Spleen (tissue), 7 donors: ENCODE results near the gene EFNA2.

Experiments
- POLR2A ChIP-seq, 3 donors: fragments of 450-650 bp; IDR thresholded peaks; one replicate each; pipeline ENCODE4 v1.5.1; 2017; ENCODE audit warnings: antibody characterized with exemption in 3 of 3, mild to moderate bottlenecking in 1 of 3
- TF ChIP-seq, protein P1 (sequence below), 11 experiments: fragments of 200-600 bp in 7 of 11; fragments of 450-650 bp in 4 of 11; sonication (generic) in 4 of 11; IDR thresholded peaks in 8 of 11; conservative IDR thresholded peaks in 3 of 11; 1 replicate in 7 of 11; 2 replicates in 4 of 11; pipeline versions ENCODE4 v1.4.0 to v1.8.0; 2016 to 2021; ENCODE audit warnings: antibody characterized with exemption in 11 of 11, inconsistent platforms in 4 of 11, mild to moderate bottlenecking in 1 of 11
- donor health status: DM: no; HTN: no; CAD: no; lungs with moderate emphysema.
- donor health status: DM: no; HTN: no; CAD: no.
- donor health status: DM: no; HTN: no; CAD: no.

DNA sequence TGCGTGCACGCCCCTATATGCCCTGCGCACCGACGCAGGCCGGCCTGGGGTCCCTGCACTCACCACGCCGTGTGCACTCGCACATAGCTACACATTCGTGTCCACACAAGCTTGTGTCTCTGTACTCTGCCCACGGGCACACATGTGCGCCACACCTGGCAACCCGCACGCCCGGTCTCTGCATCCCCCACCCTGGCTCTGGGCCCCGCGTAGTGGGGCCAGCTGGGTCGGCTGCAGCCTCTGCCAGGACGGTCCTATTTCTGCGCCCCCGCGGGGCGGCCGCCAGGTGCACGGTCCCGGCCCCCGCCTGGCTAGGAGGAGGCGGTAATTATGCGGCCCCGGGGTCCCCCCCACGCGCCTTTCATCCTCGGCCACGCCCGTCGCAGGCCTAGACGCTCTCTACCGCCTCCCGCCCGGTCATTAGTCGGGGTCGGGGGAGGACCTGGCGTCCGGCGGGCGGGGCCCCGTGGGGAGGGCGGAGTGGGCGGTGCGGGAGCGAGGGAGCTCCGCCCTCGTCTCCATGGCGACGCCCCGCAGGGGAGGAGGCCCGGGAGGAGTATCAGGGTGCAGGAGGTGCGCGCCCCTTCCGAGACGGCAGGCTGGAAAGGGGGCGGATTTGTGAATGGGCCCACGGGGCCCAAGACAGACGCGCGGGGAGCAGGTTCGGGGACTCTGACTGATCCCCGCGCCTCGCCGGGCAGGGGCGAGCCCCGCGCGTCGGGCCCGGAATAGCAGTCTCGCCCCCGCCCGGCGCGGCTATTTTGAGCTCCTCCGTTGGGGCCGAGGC is 19.4 kb upstream of the EFNA2 start:
- TF ChIP-seq, protein P1, sequence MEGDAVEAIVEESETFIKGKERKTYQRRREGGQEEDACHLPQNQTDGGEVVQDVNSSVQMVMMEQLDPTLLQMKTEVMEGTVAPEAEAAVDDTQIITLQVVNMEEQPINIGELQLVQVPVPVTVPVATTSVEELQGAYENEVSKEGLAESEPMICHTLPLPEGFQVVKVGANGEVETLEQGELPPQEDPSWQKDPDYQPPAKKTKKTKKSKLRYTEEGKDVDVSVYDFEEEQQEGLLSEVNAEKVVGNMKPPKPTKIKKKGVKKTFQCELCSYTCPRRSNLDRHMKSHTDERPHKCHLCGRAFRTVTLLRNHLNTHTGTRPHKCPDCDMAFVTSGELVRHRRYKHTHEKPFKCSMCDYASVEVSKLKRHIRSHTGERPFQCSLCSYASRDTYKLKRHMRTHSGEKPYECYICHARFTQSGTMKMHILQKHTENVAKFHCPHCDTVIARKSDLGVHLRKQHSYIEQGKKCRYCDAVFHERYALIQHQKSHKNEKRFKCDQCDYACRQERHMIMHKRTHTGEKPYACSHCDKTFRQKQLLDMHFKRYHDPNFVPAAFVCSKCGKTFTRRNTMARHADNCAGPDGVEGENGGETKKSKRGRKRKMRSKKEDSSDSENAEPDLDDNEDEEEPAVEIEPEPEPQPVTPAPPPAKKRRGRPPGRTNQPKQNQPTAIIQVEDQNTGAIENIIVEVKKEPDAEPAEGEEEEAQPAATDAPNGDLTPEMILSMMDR (IDR thresholded peaks at IDR 0.05 in 8 of 11, conservative IDR thresholded peaks at IDR 0.05 in 3 of 11), result no peak
- no peak for TF ChIP-seq POLR2A (IDR thresholded peaks at IDR 0.05)
